Osteoblast (primary cell): ENCODE data around the gene MRPL14. TPM values are rescaled to one million over a fixed set of nuclear protein-coding genes. Genes with fewer than 3 reads are reported as not detected.

Experiments used
- DNase-seq: peaks from one replicate; pipeline ENCODE4 v3.0.0; 2011; ENCODE audit warnings: low spot score, mixed read lengths; ENCODE audit not compliant: insufficient read length; ENCODE audit errors: missing footprints
- H2AFZ ChIP-seq: 2 replicates; pipeline ENCODE4 v1.6.0; 2011; ENCODE audit warnings: mild to moderate bottlenecking, low read length
- H3K27ac ChIP-seq: 2 replicates; pipeline ENCODE4 v1.5.1; 2011; ENCODE audit warnings: mild to moderate bottlenecking, low read depth, low read length, moderate library complexity
- H3K27me3 ChIP-seq: 2 replicates; pipeline ENCODE4 v1.6.0; 2012; ENCODE audit warnings: mild to moderate bottlenecking, control low read depth, inconsistent platforms, low read length, moderate library complexity; ENCODE audit not compliant: insufficient read depth
- H3K36me3 ChIP-seq: 2 replicates; pipeline ENCODE4 v1.5.1; 2011; ENCODE audit warnings: mild to moderate bottlenecking, low read length, control low read depth, moderate library complexity; ENCODE audit not compliant: insufficient read depth
- H3K4me1 ChIP-seq: 2 replicates; pipeline ENCODE4 v1.5.1; 2011; ENCODE audit warnings: mild to moderate bottlenecking, low read length, control low read depth, moderate library complexity; ENCODE audit not compliant: insufficient read depth
- H3K4me2 ChIP-seq: 2 replicates; pipeline ENCODE4 v1.6.0; 2011; ENCODE audit warnings: mild to moderate bottlenecking, low read length; ENCODE audit not compliant: insufficient read depth
- H3K4me3 ChIP-seq: fragments of 200-600 bp; sonication (generic); 3 replicates; pipeline ENCODE4 v1.5.1; 2012; ENCODE audit warnings: mild to moderate bottlenecking, low read length, inconsistent platforms; ENCODE audit not compliant: insufficient read depth
- H3K79me2 ChIP-seq: 2 replicates; pipeline ENCODE4 v1.6.0; 2012; ENCODE audit warnings: mild to moderate bottlenecking, low read length, control low read depth, inconsistent platforms; ENCODE audit not compliant: insufficient read depth
- H3K9me3 ChIP-seq: 2 replicates; pipeline ENCODE4 v1.5.1; 2011; ENCODE audit warnings: low read depth, low read length, control low read depth
- H4K20me1 ChIP-seq: 2 replicates; pipeline ENCODE4 v1.6.0; 2012; ENCODE audit warnings: mild to moderate bottlenecking, low read length, control low read depth; ENCODE audit not compliant: insufficient read depth
- CTCF ChIP-seq: IDR thresholded peaks from 2 replicates; pipeline ENCODE4 v1.5.1; 2011; ENCODE audit warnings: mild to moderate bottlenecking, low read depth, low read length, moderate library complexity; ENCODE audit errors: extremely low read depth
- total RNA-seq: library from RNA; depleted of rRNA; stranded (reverse); fragments of >200 nt; gene quantifications from 2 replicates; pipeline ENCODE4 v1.2.3, GENCODE V29; 2012

The MRPL14 gene
- total RNA-seq, 1 donor: 49.9 TPM

GRCh38 chr6:44104481-44105021 lies 22.7 kb downstream of the MRPL14 start:
- Histone ChIP-seq H3K27ac (no peak overlapping the region), H3K4me2 (no peak overlapping the region), H3K79me2 (peaks cover 47% of the 10 kb centered on the region), H3K9me3 (no peaks in the 10 kb centered on the region), H3K36me3 (peaks cover 33% of the 10 kb centered on the region), H3K27me3 (no peaks in the 10 kb centered on the region), H2AFZ (no peak overlapping the region), H3K4me3 (no peak overlapping the region), H4K20me1 (peaks cover 37% of the 10 kb centered on the region), H3K4me1 (peaks cover 11% of the 10 kb centered on the region)
- no peak for DNase-seq
- no peak for TF ChIP-seq CTCF

- no peaks in the 10 kb centered on the region for H3K27me3 ChIP-seq
- H4K20me1 ChIP-seq: peaks cover 37% of the 10 kb centered on the region
- no peak for DNase-seq
- H3K4me2 ChIP-seq: no peak overlapping the region
- no peak for TF ChIP-seq CTCF
- H3K79me2 ChIP-seq: peaks cover 29% of the 10 kb centered on the region
- no peak overlapping the region for H3K27ac ChIP-seq
- no peak overlapping the region for H2AFZ ChIP-seq
- H3K9me3 ChIP-seq: no peaks in the 10 kb centered on the region
- H3K4me1 ChIP-seq: peaks cover 11% of the 10 kb centered on the region
- no peak overlapping the region for H3K4me3 ChIP-seq
- peaks cover 23% of the 10 kb centered on the region for H3K36me3 ChIP-seq
Measured at GRCh38 chr6:44102527-44102926, 24.7 kb downstream of the MRPL14 start.

GRCh38 chr6:44101832-44102231 lies 25.4 kb downstream of the MRPL14 start:
- Histone ChIP-seq H3K4me1 (peaks cover 11% of the 10 kb centered on the region), H2AFZ (no peak overlapping the region), H3K4me2 (no peak overlapping the region), H3K27ac (no peak overlapping the region), H3K27me3 (no peaks in the 10 kb centered on the region), H3K4me3 (no peak overlapping the region), H3K36me3 (peaks cover 21% of the 10 kb centered on the region), H4K20me1 (peaks cover 42% of the 10 kb centered on the region), H3K79me2 (peaks cover 24% of the 10 kb centered on the region), H3K9me3 (no peaks in the 10 kb centered on the region)
- TF ChIP-seq CTCF: no peak
- no peak for DNase-seq

GRCh38 chr6:44100088-44100550 lies 27.1 kb downstream of the MRPL14 start:
- H3K4me3 ChIP-seq: no peak overlapping the region
- no peak overlapping the region for H3K27ac ChIP-seq
- peak; percentile 72 for TF ChIP-seq CTCF
- no peak overlapping the region for H3K4me2 ChIP-seq
- peaks cover 13% of the 10 kb centered on the region for H3K79me2 ChIP-seq
- no peaks in the 10 kb centered on the region for H3K9me3 ChIP-seq
- peaks cover 2% of the 10 kb centered on the region for H3K4me1 ChIP-seq
- H2AFZ ChIP-seq: no peak overlapping the region
- H3K27me3 ChIP-seq: no peaks in the 10 kb centered on the region
- H3K36me3 ChIP-seq: peaks cover 20% of the 10 kb centered on the region
- H4K20me1 ChIP-seq: peaks cover 38% of the 10 kb centered on the region
- peak; percentile 86 for DNase-seq
